ENCODE results near the gene PINLYP.

GRCh38 chr19:43623889-43624670 is 48.5 kb downstream of the PINLYP start:
- TF ChIP-seq YY1 (IDR thresholded peaks at IDR 0.05; ENCODE audit: low read depth): no peak
- no peak for TF ChIP-seq CTCF (IDR thresholded peaks at IDR 0.05)
- no peak for TF ChIP-seq FOXJ3 (CRISPR knock-in tag; IDR thresholded peaks at IDR 0.05)
- TF ChIP-seq RAD21 (IDR thresholded peaks at IDR 0.05; ENCODE audit: low read length): no peak
- TF ChIP-seq CHD2 (IDR thresholded peaks at IDR 0.05; ENCODE audit: low read length, partially characterized antibody): no peak
- TF ChIP-seq GATA2 (CRISPR knock-in tag; IDR thresholded peaks at IDR 0.05): no peak
- no peak for TF ChIP-seq ZBTB33 (IDR thresholded peaks at IDR 0.05; ENCODE audit: borderline replicate concordance, low read depth)
- no peak for TF ChIP-seq RXRA (IDR thresholded peaks at IDR 0.05; ENCODE audit: borderline replicate concordance, low read depth)
